COR-L47 (cell line): ENCODE measurements around the gene CGA.

Source experiments
- DNase-seq: peaks from one replicate; lab custom pipeline; 2025; lab: John Stamatoyannopoulos, UW

CGA gene

GRCh38 chr6:87088076-87088475 lies 6.8 kb downstream of the CGA start:
- DNase-seq: no peak

DNA sequence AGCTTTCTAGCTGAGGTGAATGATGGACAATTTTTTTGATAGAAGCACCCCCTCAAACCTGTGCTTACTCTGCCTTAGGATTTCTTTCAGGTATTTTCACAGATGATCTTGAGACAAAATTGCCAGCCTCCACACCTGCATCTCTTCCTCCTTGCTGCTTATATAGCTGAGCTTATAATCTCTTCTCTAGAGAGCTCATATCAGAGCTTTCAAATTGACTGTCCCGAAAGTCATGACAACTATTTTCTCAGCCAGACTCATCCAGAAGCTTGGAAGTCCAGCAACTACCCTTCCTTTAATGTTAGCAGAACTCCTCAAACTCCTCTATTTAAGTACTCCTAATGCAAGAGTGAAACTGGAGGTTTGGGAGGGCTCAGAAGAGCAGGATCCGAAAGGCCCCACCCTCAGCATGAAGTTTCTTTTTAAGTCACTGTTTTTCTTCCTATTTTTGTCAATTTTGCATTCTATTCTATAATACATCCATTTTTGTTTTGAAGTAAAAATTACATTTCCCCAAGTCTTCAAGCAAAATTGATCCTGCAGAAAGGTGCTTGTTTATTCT lies 12.7 kb downstream of the CGA start:
- no peak for DNase-seq

DNA sequence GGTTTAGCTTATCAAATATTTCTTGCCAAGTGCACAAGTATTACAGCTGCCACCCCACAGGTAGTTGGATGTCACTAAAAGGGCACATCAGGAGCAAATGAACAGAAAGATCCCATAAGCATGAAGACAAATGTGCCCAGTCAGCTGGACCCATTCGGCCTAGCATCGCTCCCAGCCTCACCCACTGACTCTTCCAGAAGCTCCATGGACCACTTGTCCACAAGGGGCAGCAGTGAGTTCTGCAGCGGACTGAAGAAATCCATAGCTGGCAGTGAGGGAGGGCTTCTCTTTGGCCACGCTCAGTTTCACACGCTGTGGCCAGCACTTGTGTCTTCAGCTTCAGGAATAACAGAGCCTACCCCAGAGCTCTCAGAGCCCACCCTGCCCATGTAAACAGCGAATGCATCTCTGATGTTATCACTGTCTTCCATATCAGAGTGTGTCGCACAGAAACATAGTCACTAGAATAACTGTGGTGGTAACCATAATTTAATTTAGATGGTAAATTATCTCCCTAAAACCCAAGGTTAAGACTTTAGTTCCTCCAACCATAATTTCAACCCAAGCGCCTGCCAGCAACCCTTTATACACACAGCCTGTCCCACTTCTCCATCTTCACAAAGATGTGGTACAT lies 15.8 kb downstream of the CGA start:
- DNase-seq: peak; percentile 47

GRCh38 chr6:87075168-87075567 lies 19.7 kb downstream of the CGA start:
- no peak for DNase-seq

GRCh38 chr6:87074101-87074621 lies 20.7 kb downstream of the CGA start:
- no peak for DNase-seq

GRCh38 chr6:87071683-87072082 lies 23.2 kb downstream of the CGA start:
- no peak for DNase-seq

- no peak for DNase-seq
These were observed 24.2 kb downstream of the CGA start for GRCh38 chr6:87070741-87071140.

GRCh38 chr6:87068795-87069194 lies 26.1 kb downstream of the CGA start:
- DNase-seq: no peak

- DNase-seq: peak; percentile 64
These were observed 28.2 kb downstream of the CGA start for GRCh38 chr6:87066449-87067333.

DNA sequence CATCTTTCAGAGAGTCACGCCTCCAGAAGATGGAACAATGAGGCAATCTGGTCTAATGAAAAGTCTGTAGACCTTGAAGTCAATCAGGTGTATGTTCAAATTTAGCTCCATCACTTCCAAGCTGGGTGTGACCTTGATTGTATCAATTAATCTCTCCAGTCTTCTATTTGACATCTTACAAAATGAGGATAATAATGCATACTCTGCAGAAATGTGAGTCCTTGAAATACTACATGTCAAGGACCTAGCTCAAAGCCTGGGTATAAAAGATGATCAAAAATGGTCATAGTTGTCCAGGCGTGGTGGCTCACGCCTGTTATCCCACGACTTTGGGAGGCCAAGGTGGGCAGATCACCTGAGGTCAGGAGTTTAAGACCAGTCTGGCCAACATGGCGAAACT lies 29.8 kb downstream of the CGA start:
- no peak for DNase-seq

GRCh38 chr6:87059943-87060342 lies 35.0 kb downstream of the CGA start:
- DNase-seq: no peak

DNA sequence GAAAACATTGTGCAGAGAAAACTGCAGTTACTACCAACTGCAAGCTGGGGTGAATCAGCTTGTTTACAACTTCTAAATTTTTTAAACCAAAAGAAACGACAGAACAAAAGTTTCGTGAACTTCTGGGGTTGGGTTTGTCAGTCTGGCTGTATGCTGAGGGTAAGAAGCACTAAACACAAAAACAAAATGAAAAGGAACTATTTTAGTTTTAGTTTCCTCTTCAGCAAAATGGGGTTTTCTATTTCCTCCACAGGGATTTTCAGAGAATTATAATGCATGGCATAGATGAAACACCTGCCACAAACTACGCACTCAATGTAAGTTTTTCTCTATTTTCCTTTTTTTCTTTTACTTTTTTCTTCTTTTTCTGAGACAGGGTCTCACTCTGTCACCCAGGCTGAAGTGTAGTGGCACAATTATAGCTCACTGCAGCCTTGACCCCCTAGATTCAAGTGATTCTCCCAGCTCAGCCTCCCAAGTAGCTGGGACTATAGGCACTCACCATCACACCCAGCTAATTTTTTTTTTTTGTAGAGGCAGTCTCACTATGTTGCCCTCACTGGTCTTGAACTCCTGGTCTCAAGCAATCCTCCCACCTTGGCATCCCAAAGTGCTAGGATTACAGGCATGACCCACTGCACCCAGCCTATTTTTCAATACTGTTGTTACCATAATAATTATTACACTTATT lies 40.6 kb downstream of the CGA start:
- DNase-seq: no peak

DNA sequence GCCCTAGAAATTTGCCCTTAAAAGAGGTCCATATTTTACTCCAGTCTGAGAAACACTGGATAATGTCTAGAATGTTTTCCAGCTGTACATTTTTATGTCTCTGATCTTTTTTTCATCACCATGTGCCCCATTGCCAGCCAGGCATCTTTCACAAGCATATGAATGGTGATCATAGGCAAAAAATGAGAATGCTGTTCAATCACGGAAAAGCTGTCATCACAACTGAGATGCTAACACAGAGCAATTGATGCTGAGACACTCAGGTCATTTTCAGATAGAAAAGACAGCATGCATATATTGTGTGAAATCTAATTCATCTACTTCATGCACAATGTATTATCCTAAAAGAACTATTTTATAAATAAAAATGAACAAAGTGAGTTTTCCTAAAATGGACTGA lies 41.6 kb downstream of the CGA start:
- DNase-seq: no peak

- no peak for DNase-seq
These were observed 45.1 kb downstream of the CGA start for GRCh38 chr6:87049779-87050178.

DNA sequence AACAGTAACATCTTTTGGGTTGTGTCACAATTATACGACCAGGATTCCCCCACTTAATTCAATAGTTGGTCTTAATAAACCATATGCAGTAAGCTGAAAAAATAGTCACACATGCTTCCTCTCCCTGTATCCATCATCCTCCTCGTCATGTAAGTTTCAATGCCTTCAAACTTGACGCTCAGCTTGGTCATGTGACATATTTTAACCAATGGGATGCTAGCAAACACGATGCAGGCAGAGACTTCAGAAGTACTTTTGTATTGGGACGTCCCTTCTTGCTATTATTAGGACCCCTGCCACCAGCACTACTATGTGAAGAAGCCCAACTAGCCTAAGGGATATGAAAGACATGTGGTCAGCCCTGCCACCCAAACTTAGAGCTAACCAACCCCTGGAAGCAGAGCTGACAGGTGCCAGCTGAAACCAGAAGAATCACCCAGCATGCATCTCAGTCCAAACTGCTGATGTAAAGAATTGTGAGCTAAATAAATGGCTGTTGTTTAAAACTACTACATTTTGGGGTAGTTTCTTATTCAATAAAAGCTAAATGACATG lies 49.3 kb downstream of the CGA start:
- DNase-seq: no peak

DNA sequence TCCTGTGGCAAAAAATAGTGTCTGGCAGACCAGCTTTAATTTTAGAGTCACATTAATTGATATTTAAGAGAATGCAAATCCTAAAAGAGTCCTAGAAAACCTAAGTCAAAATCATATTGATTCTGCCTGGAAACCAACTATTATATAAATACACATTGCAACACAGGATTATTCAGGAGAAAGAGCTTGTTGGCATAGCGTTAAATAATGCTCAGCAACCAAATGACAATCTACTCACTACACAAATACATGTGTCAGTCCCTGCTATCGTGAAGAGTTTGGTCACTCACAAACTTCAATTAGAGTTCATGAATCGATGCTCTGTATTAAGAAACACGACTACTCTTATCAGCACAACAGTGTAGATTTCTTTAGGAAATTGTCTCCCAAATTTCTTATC lies 54.2 kb downstream of the CGA start:
- DNase-seq: no peak
